ENCODE measurements around the gene RYR3. TPM values are rescaled to one million over a fixed set of nuclear protein-coding genes. Genes with fewer than 3 reads are reported as not detected.

RYR3 gene
- total and polyA plus RNA-seq, 10 of the 15 experiments (the other 5 are each of a cell fraction or from before 2014, with no cell fraction given), result under 0.01 to 0.44 (median 0.16) TPM; not detected in 5

DNA sequence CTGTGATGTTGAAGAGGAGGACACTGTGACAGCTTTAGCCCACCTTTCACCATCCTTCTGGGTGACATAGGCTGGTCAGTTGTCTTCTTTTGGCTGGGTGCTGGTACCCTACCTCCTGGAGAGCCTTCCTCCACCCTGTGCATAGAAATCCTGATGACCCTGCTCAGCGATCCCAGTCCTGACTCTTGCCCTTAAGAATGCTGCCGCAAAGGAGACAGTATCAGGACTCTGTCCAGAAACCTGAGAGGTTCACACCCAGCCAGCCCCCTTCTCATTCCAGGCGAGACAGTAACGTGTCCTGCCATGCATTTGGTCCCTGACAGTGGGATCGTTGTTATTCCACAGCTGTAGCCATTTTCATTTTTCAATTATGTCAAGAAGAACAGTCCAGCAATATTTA is 344.7 kb downstream of the RYR3 start:
- SMC1A ChIA-PET (ENCODE audit: uncharacterized antibody, unreplicated experiment), result no interaction called here
- DNase-seq (ENCODE audit: low read depth, low spot score), result no peak
- no peak overlapping the region for H3K9ac ChIP-seq (ENCODE audit: control insufficient read depth, insufficient read depth, low read length)
- no peak overlapping the region for H3K4me2 ChIP-seq (ENCODE audit: control insufficient read depth, insufficient read depth)
- intact Hi-C loops (cut with micrococcal nuclease; ENCODE audit: unreplicated experiment), result no loop called here
- FAIRE-seq, result no peak
- H3K9me3 ChIP-seq (replicated peaks; ENCODE audit: control insufficient read depth, insufficient read depth, low read length), result no peaks in the 10 kb centered on the region; the same call in 2 of the 3 replicates
- ATAC-seq, result no peak
- no peak overlapping the region for H3K4me3 ChIP-seq
- H3K36me3 ChIP-seq (ENCODE audit: control insufficient read depth in 2 of 2, insufficient read depth in 2 of 2, low read length in 1 of 2), result no peaks in the 10 kb centered on the region
- no peaks in the 10 kb centered on the region for H3K4me1 ChIP-seq (ENCODE audit: control insufficient read depth, insufficient read depth, low read length)
- H4K20me1 ChIP-seq (ENCODE audit: control insufficient read depth, insufficient read depth), result no peaks in the 10 kb centered on the region
- H3K27ac ChIP-seq (ENCODE audit: control insufficient read depth, insufficient read depth), result no peak overlapping the region
- no TSS peak for BruUV-seq (replicated peaks)
- no peaks in the 10 kb centered on the region for H3K79me2 ChIP-seq (ENCODE audit: control insufficient read depth, insufficient read depth, low read length)
- H3K27me3 ChIP-seq (replicated peaks in 1 of 2; ENCODE audit: control insufficient read depth in 2 of 2, insufficient read depth in 2 of 2, low read length in 1 of 2), result no peaks in the 10 kb centered on the region; a peak in 1 of 4 replicates
- H2AFZ ChIP-seq (ENCODE audit: control insufficient read depth, low read depth, low read length), result no peak overlapping the region
- in situ Hi-C loops (cut with MboI), result no loop called here
- WGBS (ENCODE audit: insufficient coverage, insufficient replicate concordance, low lambda C conversion rate, missing lambda C conversion rate), result 22% methylated on average over 5 of the region's 5 CpGs
- CTCF ChIA-PET, result interaction anchor here (1.2 kb wide), 1 partner anchor 45 kb away, joined by 3 read pairs; no protein-coding TSS in a partner anchor
- POLR2A ChIA-PET, result no interaction called here
- RAD21 ChIA-PET (ENCODE audit: unreplicated experiment), result interaction anchor here (1.5 kb wide), 1 partner anchor 363 kb away, joined by 4 read pairs; no protein-coding TSS in a partner anchor
- TF ChIP-seq TCF3 (IDR thresholded peaks at IDR 0.05; ENCODE audit: borderline replicate concordance, insufficient read depth, low read depth, low read length) (no peak), PRDM15 (CRISPR knock-in tag; IDR thresholded peaks at IDR 0.05) (no peak), IRF4 (IDR thresholded peaks at IDR 0.05; ENCODE audit: low read depth, low read length) (no peak), MYC (IDR thresholded peaks at IDR 0.05; ENCODE audit: insufficient read depth, insufficient read length, insufficient replicate concordance, low read length, severe bottlenecking) (no peak), BRCA1 (IDR thresholded peaks at IDR 0.05; ENCODE audit: low read depth, low read length) (no peak), POU2F2 (IDR thresholded peaks at IDR 0.05; ENCODE audit: borderline replicate concordance, low read depth, low read length) (no peak), RBBP5 (conservative IDR thresholded peaks at IDR 0.05) (no peak), SPI1 (IDR thresholded peaks at IDR 0.05; ENCODE audit: borderline replicate concordance, insufficient read depth, low read depth, low read length) (no peak), SREBF2 (IDR thresholded peaks at IDR 0.05; ENCODE audit: low read length) (no peak), ESRRA (IDR thresholded peaks at IDR 0.05; ENCODE audit: low read length) (no peak), ZNF592 (IDR thresholded peaks at IDR 0.05) (no peak)
- TF ChIP-seq, protein P1, sequence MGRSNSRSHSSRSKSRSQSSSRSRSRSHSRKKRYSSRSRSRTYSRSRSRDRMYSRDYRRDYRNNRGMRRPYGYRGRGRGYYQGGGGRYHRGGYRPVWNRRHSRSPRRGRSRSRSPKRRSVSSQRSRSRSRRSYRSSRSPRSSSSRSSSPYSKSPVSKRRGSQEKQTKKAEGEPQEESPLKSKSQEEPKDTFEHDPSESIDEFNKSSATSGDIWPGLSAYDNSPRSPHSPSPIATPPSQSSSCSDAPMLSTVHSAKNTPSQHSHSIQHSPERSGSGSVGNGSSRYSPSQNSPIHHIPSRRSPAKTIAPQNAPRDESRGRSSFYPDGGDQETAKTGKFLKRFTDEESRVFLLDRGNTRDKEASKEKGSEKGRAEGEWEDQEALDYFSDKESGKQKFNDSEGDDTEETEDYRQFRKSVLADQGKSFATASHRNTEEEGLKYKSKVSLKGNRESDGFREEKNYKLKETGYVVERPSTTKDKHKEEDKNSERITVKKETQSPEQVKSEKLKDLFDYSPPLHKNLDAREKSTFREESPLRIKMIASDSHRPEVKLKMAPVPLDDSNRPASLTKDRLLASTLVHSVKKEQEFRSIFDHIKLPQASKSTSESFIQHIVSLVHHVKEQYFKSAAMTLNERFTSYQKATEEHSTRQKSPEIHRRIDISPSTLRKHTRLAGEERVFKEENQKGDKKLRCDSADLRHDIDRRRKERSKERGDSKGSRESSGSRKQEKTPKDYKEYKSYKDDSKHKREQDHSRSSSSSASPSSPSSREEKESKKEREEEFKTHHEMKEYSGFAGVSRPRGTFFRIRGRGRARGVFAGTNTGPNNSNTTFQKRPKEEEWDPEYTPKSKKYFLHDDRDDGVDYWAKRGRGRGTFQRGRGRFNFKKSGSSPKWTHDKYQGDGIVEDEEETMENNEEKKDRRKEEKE (IDR thresholded peaks at IDR 0.05), result no peak
- TF ChIP-seq, protein P2, sequence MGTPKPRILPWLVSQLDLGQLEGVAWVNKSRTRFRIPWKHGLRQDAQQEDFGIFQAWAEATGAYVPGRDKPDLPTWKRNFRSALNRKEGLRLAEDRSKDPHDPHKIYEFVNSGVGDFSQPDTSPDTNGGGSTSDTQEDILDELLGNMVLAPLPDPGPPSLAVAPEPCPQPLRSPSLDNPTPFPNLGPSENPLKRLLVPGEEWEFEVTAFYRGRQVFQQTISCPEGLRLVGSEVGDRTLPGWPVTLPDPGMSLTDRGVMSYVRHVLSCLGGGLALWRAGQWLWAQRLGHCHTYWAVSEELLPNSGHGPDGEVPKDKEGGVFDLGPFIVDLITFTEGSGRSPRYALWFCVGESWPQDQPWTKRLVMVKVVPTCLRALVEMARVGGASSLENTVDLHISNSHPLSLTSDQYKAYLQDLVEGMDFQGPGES (IDR thresholded peaks at IDR 0.05), result no peak
